ENCODE results near the gene TPT1.

DNA sequence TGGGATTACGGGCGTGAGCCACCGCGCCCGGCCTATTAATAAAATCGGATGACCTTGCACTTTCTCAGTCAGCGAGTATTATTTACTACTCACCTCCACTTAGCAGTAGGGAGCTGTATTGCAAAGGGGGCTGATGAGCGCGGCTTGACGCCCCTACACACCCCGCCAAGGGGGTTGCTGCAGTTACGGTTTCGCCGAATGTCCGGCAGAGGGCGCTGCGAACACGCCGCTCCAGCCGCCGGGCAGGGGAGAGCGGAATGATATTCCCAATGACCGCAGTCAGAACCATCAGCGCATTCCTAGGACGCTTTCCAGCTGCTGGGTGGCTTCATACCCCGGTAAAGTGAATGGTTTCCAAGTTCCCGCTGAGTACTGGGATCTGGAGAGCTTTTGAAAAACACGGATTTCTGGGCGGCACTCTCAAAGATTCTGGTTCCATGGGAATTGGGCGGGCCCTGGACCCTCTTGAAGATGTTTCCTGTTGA is 30.0 kb upstream of the TPT1 start:
- TF ChIP-seq POLR2A (IDR thresholded peaks at IDR 0.05; ENCODE audit: low read depth, low read length), result no peak
- TF ChIP-seq TAF1 (IDR thresholded peaks at IDR 0.05; ENCODE audit: low read depth, low read length), result no peak
- TF ChIP-seq SPI1 (IDR thresholded peaks at IDR 0.05; ENCODE audit: low read depth, low read length), result no peak
